ENCODE measurements around the gene ANKRD10.

The ANKRD10 gene

GRCh38 chr13:110944968-110945927, 30.4 kb upstream of the ANKRD10 start:
- DNase-seq: no peak

- DNase-seq: no peak
Measured at GRCh38 chr13:110944121-110944967, 29.5 kb upstream of the ANKRD10 start.

- DNase-seq: no peak
Measured at GRCh38 chr13:110942248-110942981, 27.5 kb upstream of the ANKRD10 start.

- DNase-seq: no peak
Measured at GRCh38 chr13:110938662-110939421, 24.0 kb upstream of the ANKRD10 start.

GRCh38 chr13:110937511-110938285, 22.8 kb upstream of the ANKRD10 start:
- DNase-seq: no peak

- no peak for DNase-seq
Measured at GRCh38 chr13:110936519-110936918, 21.6 kb upstream of the ANKRD10 start.

- no peak for DNase-seq
Measured at GRCh38 chr13:110932588-110932987, 17.7 kb upstream of the ANKRD10 start.

- DNase-seq: no peak
Measured at GRCh38 chr13:110929104-110929777, 14.4 kb upstream of the ANKRD10 start.

GRCh38 chr13:110925023-110925612, 10.2 kb upstream of the ANKRD10 start:
- DNase-seq: no peak

- no peak for DNase-seq
Measured at GRCh38 chr13:110924639-110924934, 9.7 kb upstream of the ANKRD10 start.

GRCh38 chr13:110923777-110924638, 9.1 kb upstream of the ANKRD10 start:
- DNase-seq: no peak

GRCh38 chr13:110923086-110923485, 8.2 kb upstream of the ANKRD10 start:
- DNase-seq: no peak

- DNase-seq: no peak
Measured at GRCh38 chr13:110922506-110922905, 7.6 kb upstream of the ANKRD10 start.

- no peak for DNase-seq
Measured at GRCh38 chr13:110921695-110922094, 6.8 kb upstream of the ANKRD10 start.

- no peak for DNase-seq
Measured at GRCh38 chr13:110921209-110921608, 6.3 kb upstream of the ANKRD10 start.

- no peak for DNase-seq
Measured at GRCh38 chr13:110920038-110920437, 5.2 kb upstream of the ANKRD10 start.

- DNase-seq: no peak
Measured at GRCh38 chr13:110916301-110917142, 1.7 kb upstream of the ANKRD10 start.

GRCh38 chr13:110915874-110916206, 971 bp upstream of the ANKRD10 start:
- no peak for DNase-seq

Measured in NCI-H345 (cell line).